ENCODE data around the gene CDC42SE1. TPM values are rescaled to one million over a fixed set of nuclear protein-coding genes. Genes with fewer than 3 reads are reported as not detected.

CDC42SE1 gene
- total and polyA plus RNA-seq, 2 donors from 2014 or later: 36.6 to 107 TPM

- H3K9ac ChIP-seq (ENCODE audit: low read length in 3 of 3): no peak overlapping the region
- intact Hi-C loops (cut with DNase I): no loop called here
- FAIRE-seq: no peak
- no peak overlapping the region for H3K27ac ChIP-seq (ENCODE audit: low read depth in 2 of 2, low read length in 2 of 2)
- no peaks in the 10 kb centered on the region for H3K9me3 ChIP-seq (ENCODE audit: control insufficient read depth in 2 of 3, insufficient read depth in 1 of 3, low read length in 3 of 3)
- H3K27me3 ChIP-seq (ENCODE audit: control insufficient read depth, insufficient read depth, low read length): no peaks in the 10 kb centered on the region
- peaks cover 1 to 32% (median 19%) of the 10 kb centered on the region in 3 donors for H3K36me3 ChIP-seq (ENCODE audit: control insufficient read depth in 2 of 3, insufficient read depth in 3 of 3, low read length in 3 of 3)
- H3K4me1 ChIP-seq (ENCODE audit: control insufficient read depth in 2 of 3, insufficient read depth in 2 of 3, low read depth in 1 of 3, low read length in 3 of 3): peaks cover 3 to 5% (median 3%) of the 10 kb centered on the region in 3 donors
- no peak for DNase-seq
- no peak overlapping the region for H3K4me3 ChIP-seq (ENCODE audit: low read length in 3 of 3)
- no peak for TF ChIP-seq CTCF (IDR thresholded peaks at IDR 0.05; ENCODE audit: borderline replicate concordance, extremely low read depth, insufficient read depth)
Measured at GRCh38 chr1:151050051-151050688, 9.3 kb downstream of the CDC42SE1 start.

DNA sequence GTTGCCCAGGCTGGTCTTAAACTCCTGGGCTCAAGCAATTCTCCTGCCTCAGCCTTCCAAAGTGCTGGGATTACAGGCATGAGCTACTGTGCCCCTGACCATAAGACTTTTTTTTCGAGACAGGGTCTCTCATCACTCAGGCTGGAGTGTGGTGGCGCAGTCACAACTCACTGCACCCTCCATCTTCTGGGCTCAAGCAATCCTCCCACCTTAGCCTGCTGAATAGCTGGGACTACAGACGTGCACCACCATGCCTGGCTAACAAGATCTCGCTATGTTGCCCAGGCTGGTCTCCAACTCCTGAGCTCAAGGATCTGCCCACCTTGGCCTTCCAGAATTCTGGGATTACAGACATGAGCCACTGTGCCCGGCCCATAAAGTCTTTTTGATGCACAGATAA is 10.0 kb downstream of the CDC42SE1 start:
- Histone ChIP-seq H3K27ac (ENCODE audit: low read depth in 2 of 2, low read length in 2 of 2) (no peak overlapping the region), H3K4me1 (ENCODE audit: control insufficient read depth in 2 of 3, insufficient read depth in 2 of 3, low read depth in 1 of 3, low read length in 3 of 3) (peaks cover 0 to 5% (median 3%) of the 10 kb centered on the region in 3 donors), H3K9ac (ENCODE audit: low read length in 3 of 3) (no peak overlapping the region), H3K4me3 (ENCODE audit: low read length in 3 of 3) (no peak overlapping the region), H3K27me3 (ENCODE audit: control insufficient read depth, insufficient read depth, low read length) (no peaks in the 10 kb centered on the region), H3K36me3 (ENCODE audit: control insufficient read depth in 2 of 3, insufficient read depth in 3 of 3, low read length in 3 of 3) (peaks cover 0 to 24% (median 12%) of the 10 kb centered on the region in 3 donors), H3K9me3 (ENCODE audit: control insufficient read depth in 2 of 3, insufficient read depth in 1 of 3, low read length in 3 of 3) (no peaks in the 10 kb centered on the region)
- TF ChIP-seq CTCF (IDR thresholded peaks at IDR 0.05; ENCODE audit: borderline replicate concordance, extremely low read depth, insufficient read depth): no peak
- intact Hi-C loops (cut with DNase I): no loop called here
- DNase-seq (no peak), FAIRE-seq (no peak)

DNA sequence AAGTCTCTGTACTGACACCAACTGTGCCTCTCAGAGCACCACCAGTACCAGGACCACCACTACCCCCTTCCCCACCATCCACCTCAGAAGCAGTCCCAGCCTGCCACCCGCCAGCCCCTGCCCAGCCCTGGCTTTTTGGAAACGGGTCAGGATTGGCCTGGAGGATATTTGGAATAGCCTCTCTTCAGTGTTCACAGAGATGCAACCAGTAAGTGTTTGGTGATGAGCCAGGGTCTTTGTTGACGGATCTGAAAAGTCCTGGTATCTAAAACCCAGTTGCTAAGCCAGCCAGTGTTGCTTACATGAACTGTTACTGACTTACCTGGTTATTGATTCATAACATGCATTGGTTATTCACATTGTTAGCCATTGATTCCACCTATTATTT is 10.8 kb downstream of the CDC42SE1 start:
- H3K9me3 ChIP-seq (ENCODE audit: control insufficient read depth in 2 of 3, insufficient read depth in 1 of 3, low read length in 3 of 3): no peaks in the 10 kb centered on the region
- intact Hi-C loops (cut with DNase I): no loop called here
- H3K4me3 ChIP-seq (ENCODE audit: low read length in 3 of 3): peak overlapping the region; percentile 70 to 94 (median 89)
- peak overlapping the region in 2 of 3 donors; percentile 17 to 88 for H3K9ac ChIP-seq (ENCODE audit: low read length in 3 of 3)
- DNase-seq (no peak), FAIRE-seq (no peak)
- H3K4me1 ChIP-seq (ENCODE audit: control insufficient read depth in 2 of 3, insufficient read depth in 2 of 3, low read depth in 1 of 3, low read length in 3 of 3): peaks cover 0 to 5% (median 3%) of the 10 kb centered on the region in 3 donors
- TF ChIP-seq CTCF (IDR thresholded peaks at IDR 0.05; ENCODE audit: borderline replicate concordance, extremely low read depth, insufficient read depth): peak; percentile 47
- no peaks in the 10 kb centered on the region for H3K27me3 ChIP-seq (ENCODE audit: control insufficient read depth, insufficient read depth, low read length)
- peaks cover 0 to 16% (median 7%) of the 10 kb centered on the region in 3 donors for H3K36me3 ChIP-seq (ENCODE audit: control insufficient read depth in 2 of 3, insufficient read depth in 3 of 3, low read length in 3 of 3)
- H3K27ac ChIP-seq (ENCODE audit: low read depth in 2 of 2, low read length in 2 of 2): peak overlapping the region in 1 of 2 donors; percentile 82
